Neural crest cell (in vitro differentiated cells): Measurements from ENCODE around the gene HUS1. TPM values are rescaled to one million over a fixed set of nuclear protein-coding genes. Genes with fewer than 3 reads are reported as not detected.

ENCODE experiments used
- DNase-seq: peaks from one replicate; pipeline ENCODE4 v3.0.0; 2021; ENCODE audit warnings: low read depth, mixed read lengths, low spot score
- H3K27ac Mint-ChIP-seq: one replicate; pipeline ENCODE4 v1.8.0; 2021; ENCODE audit warnings: mild to moderate bottlenecking, mixed read lengths; ENCODE audit not compliant: unreplicated experiment
- H3K27me3 Mint-ChIP-seq: 2 replicates; pipeline ENCODE4 v1.8.0; 2021; ENCODE audit warnings: low read depth, mild to moderate bottlenecking, mixed read lengths
- H3K36me3 Mint-ChIP-seq: 2 replicates; pipeline ENCODE4 v1.8.0; 2021; ENCODE audit warnings: low read depth, mild to moderate bottlenecking, mixed read lengths
- H3K4me1 Mint-ChIP-seq: 2 replicates; pipeline ENCODE4 v1.8.0; 2021; ENCODE audit warnings: mixed read lengths
- H3K4me3 Mint-ChIP-seq: one replicate; pipeline ENCODE4 v1.8.0; 2021; ENCODE audit warnings: mild to moderate bottlenecking, mixed read lengths
- H3K9me3 Mint-ChIP-seq: 2 replicates; pipeline ENCODE4 v1.8.0; 2021; ENCODE audit warnings: mixed read lengths
- total RNA-seq: library from RNA; stranded (reverse); gene quantifications from 2 replicates; pipeline ENCODE4 v1.2.1, GENCODE V29; 2021
- TF ChIP-seq, protein P1 (sequence below): fragments of 200-600 bp; sonication (generic); conservative IDR thresholded peaks from 2 replicates; pipeline ENCODE4 v1.5.0; 2021; ENCODE audit warnings: antibody characterized with exemption, mild to moderate bottlenecking

HUS1 gene
- total RNA-seq, 1 donor from 2014 or later, result 43.1 TPM

DNA sequence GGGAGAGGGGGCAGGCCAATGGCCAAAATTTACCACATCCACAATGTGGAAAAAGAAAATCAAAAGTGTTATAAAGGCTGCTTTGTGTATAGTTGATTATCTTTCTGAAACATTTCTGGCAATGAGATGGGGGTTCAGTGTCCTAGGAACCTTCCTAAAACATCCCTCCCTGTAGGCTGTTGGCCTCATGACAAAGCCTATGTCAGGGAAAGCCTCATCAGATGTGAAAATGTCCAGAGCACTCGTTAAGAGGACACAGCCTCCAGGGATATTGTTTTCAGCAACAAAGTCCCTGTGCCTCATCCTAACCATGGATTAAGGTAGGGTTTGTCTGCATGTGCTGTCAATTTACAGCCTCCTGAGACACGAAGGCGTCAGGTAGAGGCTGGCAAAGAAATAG is 32.5 kb upstream of the HUS1 start:
- Mint-ChIP-seq H3K4me3 (no peak overlapping the region), H3K27me3 (no peaks in the 10 kb centered on the region), H3K9me3 (no peaks in the 10 kb centered on the region), H3K4me1 (no peaks in the 10 kb centered on the region), H3K27ac (no peak overlapping the region), H3K36me3 (no peaks in the 10 kb centered on the region)
- no peak for DNase-seq
- TF ChIP-seq, protein P1, sequence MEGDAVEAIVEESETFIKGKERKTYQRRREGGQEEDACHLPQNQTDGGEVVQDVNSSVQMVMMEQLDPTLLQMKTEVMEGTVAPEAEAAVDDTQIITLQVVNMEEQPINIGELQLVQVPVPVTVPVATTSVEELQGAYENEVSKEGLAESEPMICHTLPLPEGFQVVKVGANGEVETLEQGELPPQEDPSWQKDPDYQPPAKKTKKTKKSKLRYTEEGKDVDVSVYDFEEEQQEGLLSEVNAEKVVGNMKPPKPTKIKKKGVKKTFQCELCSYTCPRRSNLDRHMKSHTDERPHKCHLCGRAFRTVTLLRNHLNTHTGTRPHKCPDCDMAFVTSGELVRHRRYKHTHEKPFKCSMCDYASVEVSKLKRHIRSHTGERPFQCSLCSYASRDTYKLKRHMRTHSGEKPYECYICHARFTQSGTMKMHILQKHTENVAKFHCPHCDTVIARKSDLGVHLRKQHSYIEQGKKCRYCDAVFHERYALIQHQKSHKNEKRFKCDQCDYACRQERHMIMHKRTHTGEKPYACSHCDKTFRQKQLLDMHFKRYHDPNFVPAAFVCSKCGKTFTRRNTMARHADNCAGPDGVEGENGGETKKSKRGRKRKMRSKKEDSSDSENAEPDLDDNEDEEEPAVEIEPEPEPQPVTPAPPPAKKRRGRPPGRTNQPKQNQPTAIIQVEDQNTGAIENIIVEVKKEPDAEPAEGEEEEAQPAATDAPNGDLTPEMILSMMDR, result no peak

DNA sequence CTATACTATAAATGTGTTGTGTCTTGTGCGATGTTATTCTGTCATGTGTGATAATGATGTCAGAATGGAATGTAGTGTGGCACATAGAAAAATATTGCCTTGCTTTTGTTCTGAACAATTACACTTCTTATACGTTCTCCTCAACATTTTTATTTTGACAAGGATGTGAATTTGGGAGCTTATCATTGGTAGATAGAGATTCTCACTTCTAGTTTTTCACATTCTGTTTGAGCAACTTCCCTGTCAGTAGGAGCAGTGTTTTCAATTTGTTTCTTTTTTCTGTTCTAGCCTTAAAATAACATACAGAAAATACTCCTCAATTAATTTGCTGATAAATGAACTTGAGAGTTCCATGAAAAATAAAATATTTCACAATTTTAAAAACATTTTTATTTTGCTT is 31.9 kb upstream of the HUS1 start:
- no peaks in the 10 kb centered on the region for H3K9me3 Mint-ChIP-seq
- no peak for DNase-seq
- no peaks in the 10 kb centered on the region for H3K27me3 Mint-ChIP-seq
- H3K27ac Mint-ChIP-seq, result no peak overlapping the region
- no peak overlapping the region for H3K4me3 Mint-ChIP-seq
- H3K4me1 Mint-ChIP-seq, result no peaks in the 10 kb centered on the region
- no peaks in the 10 kb centered on the region for H3K36me3 Mint-ChIP-seq
- TF ChIP-seq, protein P1, result no peak

DNA sequence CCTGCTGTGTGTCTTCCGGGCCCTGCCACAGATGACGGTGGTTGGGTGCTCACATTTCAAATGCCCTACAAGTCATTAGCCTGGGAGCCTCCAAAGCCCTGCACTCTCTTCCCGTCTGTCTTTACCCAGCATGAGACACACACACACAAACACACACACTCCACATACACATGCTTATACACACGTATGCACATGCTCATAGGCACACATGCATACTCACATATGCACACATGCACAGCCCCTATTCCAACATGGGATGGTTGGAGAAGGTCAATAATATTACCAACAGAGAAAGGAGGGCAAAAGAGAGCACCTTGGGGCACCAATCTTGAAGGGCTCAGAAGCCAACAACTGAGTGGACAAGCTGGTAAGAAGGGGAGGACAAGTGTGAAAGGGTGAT is 30.5 kb upstream of the HUS1 start:
- TF ChIP-seq, protein P1, result no peak
- Mint-ChIP-seq H3K27me3 (no peaks in the 10 kb centered on the region), H3K36me3 (no peaks in the 10 kb centered on the region), H3K4me1 (peaks cover 3% of the 10 kb centered on the region), H3K27ac (no peak overlapping the region), H3K9me3 (no peaks in the 10 kb centered on the region), H3K4me3 (no peak overlapping the region)
- DNase-seq, result no peak

DNA sequence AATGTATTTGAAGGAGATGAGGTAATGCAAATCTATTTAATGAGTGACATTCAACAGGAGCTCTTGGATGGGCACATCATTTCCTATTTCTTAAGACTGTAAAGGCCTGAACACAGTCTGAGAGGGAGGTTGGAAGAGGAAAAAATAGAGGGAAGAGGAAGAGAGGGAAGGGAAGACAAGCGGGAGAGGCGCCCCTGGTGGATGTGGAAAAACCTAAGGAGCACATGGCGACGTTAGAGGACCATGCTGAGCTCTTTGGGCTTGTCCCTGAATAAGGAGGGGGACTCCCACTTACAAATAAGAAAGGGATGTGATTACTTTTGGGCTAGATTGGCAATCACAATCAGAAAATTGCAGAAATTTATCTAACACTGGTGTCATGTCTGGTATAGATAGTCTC is 29.8 kb upstream of the HUS1 start:
- TF ChIP-seq, protein P1, result no peak
- Mint-ChIP-seq H3K4me1 (peaks cover 8% of the 10 kb centered on the region), H3K27ac (no peak overlapping the region), H3K27me3 (no peaks in the 10 kb centered on the region), H3K9me3 (no peaks in the 10 kb centered on the region), H3K36me3 (no peaks in the 10 kb centered on the region), H3K4me3 (no peak overlapping the region)
- no peak for DNase-seq

DNA sequence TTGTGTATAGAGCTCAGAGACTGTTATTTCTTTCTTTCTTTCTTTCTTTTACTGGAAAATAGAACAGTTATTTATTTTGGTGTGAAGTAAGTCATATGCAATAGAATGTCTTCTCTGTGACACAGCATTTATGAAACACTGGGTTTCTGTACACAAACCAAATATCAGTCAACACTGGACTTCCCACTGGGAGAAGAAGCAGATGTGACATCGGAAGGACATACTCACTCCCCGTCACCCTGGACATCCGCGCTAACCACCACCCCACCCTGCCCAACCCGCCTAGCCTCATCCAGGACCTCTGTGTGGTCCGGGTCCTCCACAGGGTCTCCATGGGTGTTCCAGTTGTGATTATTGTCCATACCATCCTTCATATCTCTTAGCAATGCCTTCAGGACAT is 27.5 kb upstream of the HUS1 start:
- Mint-ChIP-seq H3K27ac (no peak overlapping the region), H3K27me3 (no peaks in the 10 kb centered on the region), H3K36me3 (peaks cover 4% of the 10 kb centered on the region), H3K4me3 (no peak overlapping the region), H3K9me3 (peaks cover 7% of the 10 kb centered on the region), H3K4me1 (peaks cover 12% of the 10 kb centered on the region)
- DNase-seq, result no peak
- TF ChIP-seq, protein P1, result no peak

DNA sequence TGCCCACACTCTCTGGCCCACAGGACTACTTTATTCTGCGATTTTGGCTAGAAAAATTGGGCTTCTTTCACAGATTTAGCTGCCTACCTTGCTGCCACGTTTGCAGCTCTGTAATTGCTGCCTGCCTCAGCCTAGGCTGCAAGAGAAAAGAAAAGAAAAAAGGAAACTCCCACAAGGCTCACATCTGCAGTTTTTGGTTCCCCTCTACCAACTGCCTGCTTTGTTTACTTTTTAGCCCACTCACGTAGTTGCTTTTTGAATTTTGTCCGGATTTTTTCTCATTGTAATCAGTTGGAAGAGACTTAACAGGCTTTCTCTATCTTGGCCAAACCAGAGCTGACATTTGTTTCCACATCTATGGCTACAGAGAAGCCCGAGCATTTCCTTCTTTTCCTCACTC is 25.2 kb upstream of the HUS1 start:
- Mint-ChIP-seq H3K36me3 (peaks cover 4% of the 10 kb centered on the region), H3K4me1 (peaks cover 12% of the 10 kb centered on the region), H3K9me3 (peaks cover 10% of the 10 kb centered on the region), H3K27me3 (no peaks in the 10 kb centered on the region), H3K27ac (no peak overlapping the region), H3K4me3 (no peak overlapping the region)
- TF ChIP-seq, protein P1, result no peak
- no peak for DNase-seq
